Neural cell (in vitro differentiated cells): Measurements from ENCODE around the gene ACD.

Source experiments
- EP300 ChIP-seq: fragments of 450-650 bp; conservative IDR thresholded peaks from 2 replicates; pipeline ENCODE4 v1.6.1; 2014; ENCODE audit warnings: antibody characterized with exemption, mild to moderate bottlenecking, moderate library complexity; ENCODE audit not compliant: poor library complexity, severe bottlenecking
- EZH2 ChIP-seq: fragments of 200-600, 300-800 bp; shearing (Covaris generic), sonication (generic); IDR thresholded peaks from 2 replicates; pipeline ENCODE4 v1.6.1; 2014; ENCODE audit warnings: antibody characterized with exemption, low read length, borderline replicate concordance, mild to moderate bottlenecking; ENCODE audit not compliant: insufficient read depth, poor library complexity, severe bottlenecking
- RAD21 ChIP-seq: fragments of 450-650 bp; conservative IDR thresholded peaks from 2 replicates; pipeline ENCODE4 v1.6.1; 2014; ENCODE audit warnings: antibody characterized with exemption, mild to moderate bottlenecking, moderate library complexity
- TAF1 ChIP-seq: IDR thresholded peaks from 2 replicates; pipeline ENCODE4 v1.6.1; 2012; ENCODE audit warnings: low read depth
- TF ChIP-seq, protein P1 (sequence below): fragments of 450-650 bp; IDR thresholded peaks from 2 replicates; pipeline ENCODE4 v1.5.1; 2014; ENCODE audit warnings: antibody characterized with exemption, mild to moderate bottlenecking, moderate library complexity; ENCODE audit not compliant: poor library complexity, severe bottlenecking

DNA sequence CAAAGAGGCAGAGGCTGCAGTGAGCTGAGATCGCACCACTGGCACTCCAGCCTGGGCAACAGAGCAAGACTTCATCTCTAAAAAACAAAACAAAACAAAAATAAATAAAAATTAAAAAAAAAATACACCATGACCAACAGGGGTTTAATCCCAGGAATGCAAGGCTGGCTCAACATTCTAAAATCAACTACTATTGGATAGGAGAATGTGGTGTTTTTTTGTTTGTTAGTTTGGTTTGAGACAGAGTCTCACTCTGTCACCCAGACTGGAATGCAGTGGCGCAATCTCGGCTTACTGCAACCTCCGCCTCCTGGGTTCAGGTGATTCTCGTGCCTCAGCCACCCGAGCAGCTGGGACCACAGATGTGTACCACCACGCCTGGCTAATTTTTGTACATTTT, 39.2 kb upstream of the ACD start:
- TF ChIP-seq, protein P1, sequence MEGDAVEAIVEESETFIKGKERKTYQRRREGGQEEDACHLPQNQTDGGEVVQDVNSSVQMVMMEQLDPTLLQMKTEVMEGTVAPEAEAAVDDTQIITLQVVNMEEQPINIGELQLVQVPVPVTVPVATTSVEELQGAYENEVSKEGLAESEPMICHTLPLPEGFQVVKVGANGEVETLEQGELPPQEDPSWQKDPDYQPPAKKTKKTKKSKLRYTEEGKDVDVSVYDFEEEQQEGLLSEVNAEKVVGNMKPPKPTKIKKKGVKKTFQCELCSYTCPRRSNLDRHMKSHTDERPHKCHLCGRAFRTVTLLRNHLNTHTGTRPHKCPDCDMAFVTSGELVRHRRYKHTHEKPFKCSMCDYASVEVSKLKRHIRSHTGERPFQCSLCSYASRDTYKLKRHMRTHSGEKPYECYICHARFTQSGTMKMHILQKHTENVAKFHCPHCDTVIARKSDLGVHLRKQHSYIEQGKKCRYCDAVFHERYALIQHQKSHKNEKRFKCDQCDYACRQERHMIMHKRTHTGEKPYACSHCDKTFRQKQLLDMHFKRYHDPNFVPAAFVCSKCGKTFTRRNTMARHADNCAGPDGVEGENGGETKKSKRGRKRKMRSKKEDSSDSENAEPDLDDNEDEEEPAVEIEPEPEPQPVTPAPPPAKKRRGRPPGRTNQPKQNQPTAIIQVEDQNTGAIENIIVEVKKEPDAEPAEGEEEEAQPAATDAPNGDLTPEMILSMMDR = no peak
- TF ChIP-seq EZH2 (no peak), TAF1 (no peak), RAD21 (no peak), EP300 (no peak)
